AG10803 (cell line): ENCODE results near the gene RBPMS2.

ENCODE experiments used
- DNase-seq: peaks from one replicate; pipeline ENCODE4 v3.0.0; 2010; ENCODE audit warnings: low read depth
- H3K4me3 ChIP-seq: 2 replicates; pipeline ENCODE4 v1.5.1; 2011; ENCODE audit warnings: mild to moderate bottlenecking, low read length, control low read depth
- CTCF ChIP-seq: conservative IDR thresholded peaks from 2 replicates; pipeline ENCODE4 v1.5.1; 2011; ENCODE audit warnings: mild to moderate bottlenecking, low read length, control low read depth, inconsistent platforms

The RBPMS2 gene

GRCh38 chr15:64753480-64754185 is 21.8 kb downstream of the RBPMS2 start:
- H3K4me3 ChIP-seq: no peak overlapping the region
- no peak for TF ChIP-seq CTCF

GRCh38 chr15:64751464-64751863 is 23.9 kb downstream of the RBPMS2 start:
- H3K4me3 ChIP-seq: no peak overlapping the region
- TF ChIP-seq CTCF: no peak
- no peak for DNase-seq

More at GRCh38 chr15:64753480-64754185, 21.8 kb downstream of the RBPMS2 start:
- no peak for DNase-seq

GRCh38 chr15:64749999-64750657 is 25.3 kb downstream of the RBPMS2 start:
- DNase-seq: peak; percentile 12
- no peak overlapping the region for H3K4me3 ChIP-seq
- TF ChIP-seq CTCF: peak; percentile 23

- DNase-seq: peak; percentile 78
- TF ChIP-seq CTCF: no peak
- no peak overlapping the region for H3K4me3 ChIP-seq
These were observed 26.2 kb downstream of the RBPMS2 start for GRCh38 chr15:64749167-64749566.

- H3K4me3 ChIP-seq: no peak overlapping the region
- no peak for DNase-seq
- TF ChIP-seq CTCF: no peak
These were observed 27.1 kb downstream of the RBPMS2 start for GRCh38 chr15:64748251-64748650.

GRCh38 chr15:64747578-64747977 is 27.8 kb downstream of the RBPMS2 start:
- no peak overlapping the region for H3K4me3 ChIP-seq
- TF ChIP-seq CTCF: no peak
- no peak for DNase-seq

- no peak for TF ChIP-seq CTCF
- no peak for DNase-seq
- no peak overlapping the region for H3K4me3 ChIP-seq
These were observed 28.5 kb downstream of the RBPMS2 start for GRCh38 chr15:64746921-64747320.
